NOMO-1 treated with DMSO at 0.1 percent for 48 hours (cell line): ENCODE data around the gene UNC93B1.

Source experiments
- DNase-seq: peaks from one replicate; lab custom pipeline; 2025; ENCODE audit not compliant: unreplicated experiment; lab: John Stamatoyannopoulos, UW

The UNC93B1 gene

DNA sequence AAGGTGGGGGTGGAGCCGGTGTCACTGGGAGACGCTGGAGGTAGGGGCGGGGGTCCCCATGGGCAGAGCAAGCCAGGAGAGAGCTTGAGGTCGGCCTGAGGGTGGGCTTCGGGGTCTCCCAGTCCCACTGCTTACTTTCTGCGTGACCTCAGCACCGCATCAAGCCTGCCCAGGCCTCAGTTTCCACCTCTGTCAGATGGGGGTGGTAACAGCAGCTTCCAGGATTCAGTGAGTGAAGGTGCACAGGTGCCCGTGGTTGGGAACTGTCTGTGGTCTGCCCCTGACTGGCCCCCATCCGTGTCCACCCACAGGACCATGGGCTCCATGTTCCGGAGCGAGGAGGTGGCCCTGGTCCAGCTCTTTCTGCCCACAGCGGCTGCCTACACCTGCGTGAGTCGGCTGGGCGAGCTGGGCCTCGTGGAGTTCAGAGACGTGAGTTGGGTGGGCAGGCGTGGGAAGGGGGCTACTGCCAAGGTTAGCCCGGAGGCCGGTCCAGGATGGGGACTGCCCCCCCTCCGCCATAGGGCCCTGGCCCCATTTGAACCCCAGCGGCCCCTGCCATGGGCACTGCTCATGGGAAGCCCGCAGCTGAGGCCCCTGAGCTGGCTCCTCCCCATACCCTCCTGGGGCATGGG, 37.2 kb upstream of the UNC93B1 start:
- no peak for DNase-seq

DNA sequence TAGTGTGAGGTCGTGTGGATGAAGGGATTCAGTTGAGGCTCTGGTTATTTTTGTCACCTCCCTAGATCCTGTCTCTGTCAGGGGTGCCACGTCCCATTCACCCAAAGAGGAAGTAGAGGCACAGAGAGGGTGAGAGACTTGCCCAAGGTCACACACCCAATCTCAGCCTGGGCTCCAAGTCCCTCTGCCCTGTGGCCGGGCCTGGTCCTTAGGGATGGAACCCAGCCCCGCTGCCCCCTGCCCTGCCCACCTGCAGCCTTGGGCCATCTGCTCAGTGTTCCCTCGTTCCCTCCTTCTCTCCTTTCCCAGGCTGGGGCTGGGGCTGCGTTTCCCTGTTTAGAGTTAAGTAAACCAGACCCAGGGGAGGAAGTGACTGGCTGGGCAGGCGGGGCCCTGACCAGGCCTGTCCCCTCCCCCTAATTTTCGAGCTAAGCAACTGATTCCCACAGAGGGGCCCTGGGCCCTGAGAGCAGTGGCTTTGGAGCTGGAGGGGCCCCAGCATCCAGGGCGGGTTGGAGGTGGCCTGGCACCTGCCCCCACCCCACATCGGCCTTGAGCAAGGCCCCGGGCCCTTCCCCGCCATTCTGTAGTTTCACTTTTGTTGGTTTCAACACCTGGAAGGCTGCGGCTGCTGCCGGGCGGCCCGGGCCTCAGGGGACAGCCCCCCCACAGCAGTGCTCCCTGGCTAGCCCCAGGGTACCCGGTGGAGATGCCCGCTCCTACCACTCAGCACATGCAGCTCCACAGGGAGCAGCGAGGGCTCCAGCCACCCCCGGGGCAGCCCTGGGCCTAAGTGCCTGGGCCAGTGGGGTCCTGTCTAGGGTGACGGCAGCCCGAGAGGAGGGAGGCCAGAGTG, 36.4 kb upstream of the UNC93B1 start:
- DNase-seq, result peak; percentile 74

DNA sequence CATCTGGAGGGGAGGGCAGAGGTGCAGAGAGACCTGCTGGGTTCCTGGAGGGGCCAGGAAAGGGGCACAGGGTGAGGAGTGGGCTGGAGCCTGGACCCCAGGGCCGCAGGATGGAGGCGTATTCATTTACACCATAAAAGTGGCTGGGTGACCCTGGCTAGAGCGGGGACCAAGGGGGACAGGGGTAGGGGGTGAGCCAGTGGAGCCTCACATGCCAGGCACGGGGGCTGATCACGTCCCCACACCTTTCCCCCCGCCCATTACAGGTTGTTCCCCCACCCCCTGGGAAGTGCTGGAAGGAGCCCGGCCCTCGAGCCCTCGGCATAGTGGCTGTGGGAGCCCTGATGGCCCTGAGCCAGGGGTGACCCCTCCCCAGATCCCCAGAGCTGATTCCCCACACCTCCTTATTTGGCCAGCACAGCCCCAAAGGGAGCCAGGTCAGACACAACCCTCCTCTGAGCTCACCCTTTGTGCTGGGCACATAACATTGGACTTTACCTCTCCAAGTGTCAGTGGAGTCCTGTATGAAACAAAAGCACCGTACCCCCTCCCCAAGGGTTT, 35.7 kb upstream of the UNC93B1 start:
- DNase-seq, result no peak

DNA sequence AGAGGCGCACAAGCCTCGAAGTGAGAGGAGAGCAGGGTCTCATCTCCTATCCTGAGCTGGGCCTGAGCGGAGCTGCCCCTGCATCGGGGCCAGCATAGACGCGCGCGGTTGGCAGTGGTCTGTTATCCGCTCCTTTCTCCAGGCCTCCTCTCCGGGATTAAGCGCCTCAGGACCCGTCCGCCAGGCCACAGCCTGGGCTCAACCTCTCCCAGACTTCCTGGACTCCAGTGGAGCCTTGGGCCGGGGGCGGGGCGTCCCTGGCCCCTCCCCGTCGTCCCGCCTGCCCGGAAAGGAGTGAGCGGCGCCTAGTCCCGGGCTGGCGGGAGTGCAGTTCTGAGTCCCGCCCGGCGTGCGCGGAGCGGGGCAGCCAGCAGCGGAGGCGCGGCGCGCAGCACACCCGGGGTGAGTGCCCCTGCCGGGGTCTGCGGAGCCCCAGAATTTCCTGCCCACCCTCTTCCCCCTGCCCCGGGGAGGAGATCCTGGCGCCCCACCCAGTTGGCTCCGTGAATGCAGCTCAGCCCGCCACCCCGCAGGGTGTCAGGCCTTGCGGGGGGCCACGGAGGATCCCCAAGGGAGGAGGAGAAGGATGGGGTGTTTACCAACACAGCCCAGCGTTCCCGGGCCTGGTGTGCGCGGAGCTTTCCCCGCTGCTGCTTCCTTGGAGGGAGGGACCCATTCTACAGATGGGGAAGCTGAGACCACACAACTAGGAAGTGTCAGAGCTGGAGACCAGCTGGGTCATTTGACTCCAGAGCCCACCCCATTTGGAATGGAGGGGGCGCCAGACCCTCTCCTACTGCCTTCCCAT, 35.0 kb upstream of the UNC93B1 start, which contains the start of gene TCIRG1:
TSS of gene TCIRG1 (plus strand) at position 308 of the 808 bp plus-strand sequence. CDS start 2,247 bp downstream, outside the sequence.
- DNase-seq, result peak; percentile 40

DNA sequence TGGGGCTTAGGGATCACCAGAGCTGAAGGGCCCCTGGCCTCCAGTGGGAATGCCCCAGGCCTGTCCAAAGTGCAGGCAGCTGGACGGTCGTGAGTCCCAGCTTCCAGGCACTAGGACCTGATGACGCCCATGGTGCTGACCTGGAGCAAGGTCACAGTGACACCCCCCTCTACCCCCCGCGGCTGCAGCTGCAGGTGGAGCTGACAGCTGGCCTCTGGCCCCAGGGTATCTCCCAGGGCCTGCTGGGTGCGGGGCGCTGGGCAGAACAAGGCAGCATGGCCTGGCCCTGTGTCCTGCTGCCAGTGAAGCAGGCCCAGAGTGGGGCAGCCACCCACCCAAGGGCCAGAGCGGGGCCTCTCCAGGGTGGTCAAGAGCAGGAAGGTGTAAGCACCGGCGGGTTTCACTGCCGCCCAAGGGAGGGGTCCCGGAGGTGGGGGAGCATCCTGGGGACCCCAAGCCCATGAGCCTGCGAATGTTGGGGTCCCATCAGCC, 34.4 kb upstream of the UNC93B1 start:
- DNase-seq, result no peak

DNA sequence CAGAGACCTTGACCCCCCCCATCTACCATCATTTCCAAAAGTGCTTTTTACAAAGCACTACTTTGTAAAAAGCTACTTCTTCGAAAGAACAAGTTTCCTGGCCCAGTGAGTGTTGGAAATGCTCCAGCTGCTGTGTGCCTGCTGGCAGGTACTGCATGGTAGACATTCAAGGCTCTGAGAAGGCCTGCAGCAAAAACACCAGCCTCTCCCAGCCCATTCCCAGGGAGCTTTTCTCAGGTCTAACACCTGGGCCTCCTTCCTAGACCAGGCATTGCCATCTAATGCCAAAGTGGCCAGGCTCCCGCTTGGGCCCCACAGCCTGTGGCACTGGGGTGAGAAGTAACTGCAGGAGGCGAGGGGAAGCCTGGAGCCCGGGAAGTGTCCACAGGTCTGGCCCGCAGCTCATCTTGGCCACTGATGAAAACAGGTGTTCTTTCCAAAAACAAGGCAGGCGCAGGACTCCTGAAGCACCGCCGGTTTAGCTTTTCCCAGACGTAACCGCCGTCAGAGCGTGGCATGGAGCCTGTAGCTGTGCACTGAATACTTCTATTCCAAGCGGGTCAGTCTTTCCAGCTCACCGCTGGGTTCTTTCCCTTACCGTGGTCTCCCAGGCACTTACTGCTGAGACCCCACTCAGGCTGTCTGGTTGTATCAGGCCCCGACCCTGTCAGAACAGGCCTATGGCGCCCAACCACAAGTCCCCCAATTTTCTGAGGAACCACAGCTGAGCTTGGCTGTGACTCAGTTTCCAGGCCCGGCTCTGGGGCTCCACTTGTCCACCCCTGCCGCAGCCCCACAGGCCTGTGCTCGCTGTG, 33.7 kb upstream of the UNC93B1 start:
- no peak for DNase-seq

DNA sequence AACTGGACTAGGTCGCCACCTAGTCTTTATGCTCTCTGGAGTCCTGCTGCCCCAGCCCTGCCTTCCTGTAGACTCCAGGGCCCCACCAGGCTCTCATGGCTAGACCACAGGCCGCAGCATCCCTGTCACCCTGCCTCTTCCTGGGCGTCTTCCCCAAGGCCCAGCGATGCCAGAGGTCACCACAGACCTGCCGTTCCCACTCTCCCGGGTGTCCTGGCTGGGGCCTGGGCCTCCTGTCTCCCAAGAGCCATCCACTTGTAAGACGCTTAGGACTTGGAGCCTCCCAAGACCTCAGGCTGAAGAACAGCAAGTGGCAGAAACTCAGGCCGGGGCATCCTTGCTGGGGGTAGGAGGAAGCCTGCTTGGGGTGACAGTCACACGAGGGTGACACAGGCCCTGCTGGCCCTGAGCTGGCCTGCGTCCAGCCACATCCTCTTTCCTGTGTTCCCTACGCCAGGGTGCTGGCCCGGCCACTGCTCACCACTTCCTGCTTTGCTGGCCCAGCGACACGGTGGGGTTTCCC, 32.9 kb upstream of the UNC93B1 start:
- peak; percentile 53 for DNase-seq

DNA sequence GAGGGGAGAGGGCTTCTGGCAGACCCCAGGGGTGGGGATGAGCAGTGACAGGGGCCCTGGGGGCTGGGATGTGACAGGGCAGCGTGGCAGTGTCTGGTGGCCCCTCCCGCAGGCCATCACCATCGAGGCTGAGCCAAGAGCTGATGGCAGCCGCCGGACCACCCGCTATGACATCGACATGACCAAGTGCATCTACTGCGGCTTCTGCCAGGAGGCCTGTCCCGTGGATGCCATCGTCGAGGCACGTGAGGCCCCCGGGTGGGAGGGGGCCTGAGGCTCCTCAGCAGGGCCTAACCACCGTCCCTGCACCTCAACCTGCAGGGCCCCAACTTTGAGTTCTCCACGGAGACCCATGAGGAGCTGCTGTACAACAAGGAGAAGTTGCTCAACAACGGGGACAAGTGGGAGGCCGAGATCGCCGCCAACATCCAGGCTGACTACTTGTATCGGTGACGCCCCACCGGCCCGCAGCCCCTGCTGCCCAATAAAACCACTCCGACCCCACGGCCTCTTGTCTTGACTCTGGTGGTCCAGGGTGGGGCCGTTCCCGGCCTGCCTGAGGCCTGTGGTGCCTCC, 32.3 kb upstream of the UNC93B1 start:
- DNase-seq, result peak; percentile 7

DNA sequence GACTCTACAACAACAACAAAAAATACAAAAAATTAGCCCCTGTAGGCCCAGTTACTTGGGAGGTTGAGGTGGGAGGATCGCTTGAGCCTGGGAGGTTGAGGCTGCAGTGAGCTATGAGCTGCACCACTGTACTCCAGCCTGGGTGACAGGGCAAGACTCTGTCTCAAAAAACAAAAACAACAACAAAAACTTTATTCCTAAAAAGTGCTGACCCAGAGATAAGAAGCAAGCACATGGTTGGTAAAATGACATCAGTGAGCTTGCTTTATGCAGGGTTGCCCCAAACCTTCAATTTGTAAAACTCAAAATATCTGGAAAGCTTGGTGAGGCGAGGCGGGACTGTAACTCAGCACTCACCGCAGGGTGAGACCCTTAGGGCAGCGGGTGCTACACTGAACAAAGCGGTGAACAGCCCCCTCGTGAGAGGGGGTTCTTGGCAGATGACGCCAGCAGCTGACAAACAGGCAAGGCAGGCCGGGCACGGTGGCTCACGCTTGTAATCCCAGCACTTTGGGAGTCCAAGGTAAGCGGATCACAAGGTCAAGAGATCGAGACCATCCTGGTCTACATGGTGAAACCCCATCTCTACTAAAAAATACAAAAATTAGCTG, 31.5 kb upstream of the UNC93B1 start:
- no peak for DNase-seq

DNA sequence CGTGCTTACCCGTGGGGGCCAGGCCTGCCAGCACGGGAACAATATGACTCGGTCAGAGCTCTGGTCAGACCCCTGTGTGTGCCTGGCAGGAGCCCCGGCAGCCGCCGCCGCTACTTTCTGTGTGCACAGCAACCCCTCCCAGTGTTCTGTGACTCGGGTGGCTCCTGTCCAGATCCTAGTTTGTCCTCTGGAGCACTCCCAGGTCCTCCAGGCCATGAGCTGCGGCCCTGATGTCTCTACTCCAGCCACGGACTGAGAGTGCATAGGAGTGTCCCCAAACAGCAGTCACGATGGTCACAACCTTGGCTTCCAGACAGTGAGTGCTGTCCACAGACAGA, 29.8 kb upstream of the UNC93B1 start:
- DNase-seq, result no peak

DNA sequence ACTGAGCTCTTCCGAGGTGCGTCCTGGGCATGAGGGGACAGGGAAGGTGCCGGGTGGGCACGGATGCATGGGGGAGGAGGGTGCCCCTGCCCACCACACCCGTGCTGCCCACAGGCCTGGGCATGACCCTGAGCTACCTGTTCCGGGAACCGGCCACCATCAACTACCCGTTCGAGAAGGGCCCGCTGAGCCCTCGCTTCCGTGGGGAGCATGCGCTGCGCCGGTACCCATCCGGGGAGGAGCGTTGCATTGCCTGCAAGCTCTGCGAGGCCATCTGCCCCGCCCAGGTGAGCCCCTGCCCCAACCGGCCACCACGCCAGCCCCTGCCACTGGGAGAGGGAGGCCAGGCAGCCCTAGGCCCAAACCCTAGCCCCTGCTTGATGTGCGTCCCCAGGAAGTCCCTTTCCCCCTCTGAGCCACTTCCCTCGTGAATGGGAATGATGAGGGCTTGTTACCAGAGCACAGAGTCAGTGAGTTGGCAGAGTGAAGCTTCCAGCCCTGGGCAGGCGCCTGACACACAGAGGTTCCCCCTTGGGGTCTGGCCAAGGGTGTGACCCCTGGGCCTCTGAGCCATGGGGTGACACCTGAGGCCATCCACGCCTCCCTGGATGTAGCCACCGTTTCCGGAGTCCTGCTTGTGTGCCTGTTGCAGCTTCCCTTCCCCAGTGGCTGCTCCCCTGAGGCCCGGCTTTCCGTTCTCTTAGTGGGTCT, 29.3 kb upstream of the UNC93B1 start:
- DNase-seq, result no peak

DNA sequence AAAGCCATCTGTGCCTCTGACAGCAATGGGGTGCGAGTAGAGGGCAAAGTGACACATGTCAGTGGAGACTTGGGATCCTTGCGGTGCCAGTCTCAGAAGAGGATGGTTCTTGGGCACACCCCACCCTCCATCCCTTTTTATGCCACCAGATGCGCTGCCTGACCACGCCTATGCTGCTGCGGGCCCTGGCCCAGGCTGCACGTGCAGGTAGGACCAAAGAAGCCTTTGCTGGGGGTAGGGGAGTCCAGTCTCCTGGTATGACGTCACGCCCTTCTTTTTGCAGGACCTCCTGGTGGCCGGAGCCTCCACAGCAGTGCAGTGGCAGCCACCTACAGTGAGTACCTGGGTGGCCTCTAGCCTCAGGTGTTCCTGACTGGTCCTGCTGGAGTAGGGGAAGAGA, 28.1 kb upstream of the UNC93B1 start:
- DNase-seq, result no peak

DNA sequence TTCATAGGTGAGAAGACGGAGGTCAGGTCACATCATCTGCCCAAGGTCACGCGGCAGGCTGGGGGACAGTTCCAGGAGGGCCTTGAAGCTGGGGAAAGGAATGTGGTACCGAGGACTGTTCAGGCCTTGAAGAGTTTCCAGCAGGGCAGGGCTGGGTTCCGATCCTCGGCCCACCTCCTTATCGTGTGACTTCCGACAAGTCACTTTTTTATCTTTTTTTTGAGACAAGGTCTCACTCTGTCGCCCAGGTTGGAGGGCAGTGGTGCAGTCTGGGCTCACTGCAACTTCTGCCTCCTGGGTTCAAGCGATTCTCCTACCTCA, 27.2 kb upstream of the UNC93B1 start:
- DNase-seq, result no peak

DNA sequence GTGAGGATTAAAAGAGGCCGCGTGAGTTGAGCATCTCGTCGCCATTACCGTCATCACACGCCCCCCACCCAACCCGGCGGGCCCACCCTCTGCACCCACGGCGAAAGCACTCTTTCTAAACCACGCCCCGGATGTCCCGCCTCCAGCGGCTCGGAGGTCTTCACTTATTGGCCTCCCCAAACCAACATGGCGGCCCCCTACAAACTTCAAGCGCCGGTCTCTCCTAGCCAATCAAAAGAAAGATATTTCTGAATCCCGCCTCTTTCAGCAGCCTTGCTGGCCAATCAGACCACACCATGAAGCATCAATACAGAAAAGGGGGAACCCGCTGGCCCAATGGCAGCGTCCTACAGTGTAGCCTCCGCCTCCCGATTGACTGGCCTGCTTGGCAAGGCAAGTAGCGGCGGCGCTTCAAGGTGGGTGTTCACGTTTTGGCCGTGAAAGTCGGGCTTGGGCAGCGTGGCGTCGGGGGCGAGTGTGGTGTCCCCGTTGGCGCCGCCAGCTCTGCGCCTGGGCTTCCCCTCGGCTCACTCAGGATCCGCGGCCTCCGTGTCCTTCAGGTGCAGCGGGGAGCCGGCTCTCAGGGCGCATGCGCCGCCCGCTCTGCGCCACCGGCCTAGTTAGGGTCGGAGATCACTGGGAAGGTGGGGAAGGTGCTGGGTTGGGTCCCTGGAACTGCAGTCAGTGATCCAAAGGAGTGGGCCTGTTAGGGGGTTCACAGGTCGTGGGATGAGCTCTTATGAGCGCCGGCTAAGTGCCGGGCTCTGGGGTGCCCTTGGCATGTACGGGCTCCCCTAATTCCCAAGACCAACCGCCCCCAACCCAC, 26.6 kb upstream of the UNC93B1 start, which contains the start of gene NDUFS8:
TSS of gene NDUFS8 (plus strand) at position 364 of the 826 bp plus-strand sequence. CDS start 1,471 bp downstream, outside the sequence.
- DNase-seq, result peak; percentile 99

DNA sequence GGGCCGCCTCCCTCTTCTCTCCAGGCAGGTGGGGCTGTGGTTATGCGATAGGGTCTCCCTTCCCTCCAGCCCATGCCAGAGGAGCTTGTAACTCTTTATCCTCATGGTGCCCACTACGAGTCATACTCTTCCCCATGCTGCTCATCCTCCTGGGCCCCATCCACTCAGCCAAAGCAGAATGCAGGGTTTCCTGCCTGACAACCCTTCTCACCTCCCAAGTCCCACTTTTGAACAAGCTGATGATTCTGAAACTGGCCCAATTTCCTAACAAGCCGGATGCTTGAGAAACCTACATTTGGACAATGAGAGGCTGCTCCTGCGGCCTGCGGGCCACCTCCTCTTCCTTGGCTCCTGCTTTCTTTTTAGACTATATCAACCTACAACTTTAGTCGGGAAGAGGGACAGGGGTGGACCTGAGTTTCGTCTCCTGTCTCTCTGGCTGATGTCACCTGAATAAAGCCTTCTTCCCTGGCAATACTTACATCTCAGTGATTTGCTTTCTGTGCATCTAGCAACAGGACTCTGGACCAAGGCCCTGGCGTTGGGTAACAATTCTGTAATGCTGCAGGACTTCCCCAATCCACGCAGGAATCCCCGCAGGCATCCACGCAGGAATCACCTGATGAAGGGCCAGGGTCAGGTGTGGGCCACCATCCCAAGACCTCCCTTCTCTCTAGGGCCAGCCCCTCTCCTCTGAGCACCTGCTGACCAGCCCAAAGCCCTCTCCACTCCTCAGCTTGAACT, 25.1 kb upstream of the UNC93B1 start:
- DNase-seq, result no peak

DNA sequence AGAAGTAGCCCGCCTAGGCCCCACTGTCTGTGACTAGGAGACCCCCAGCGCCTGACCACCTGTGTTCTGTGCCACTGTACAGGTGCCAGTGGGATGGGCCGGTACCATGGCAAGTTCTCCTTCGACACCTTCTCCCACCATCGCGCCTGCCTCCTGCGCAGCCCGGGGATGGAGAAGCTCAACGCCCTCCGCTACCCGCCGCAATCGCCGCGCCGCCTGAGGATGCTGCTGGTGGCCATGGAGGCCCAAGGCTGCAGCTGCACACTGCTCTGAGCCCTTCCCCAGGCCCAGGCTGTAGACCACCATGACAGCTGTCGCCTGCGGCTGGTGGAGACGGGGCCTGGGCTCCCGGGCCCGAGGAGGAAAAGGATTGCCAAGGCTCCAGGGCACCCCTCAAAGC, 23.8 kb upstream of the UNC93B1 start:
- DNase-seq, result no peak

DNA sequence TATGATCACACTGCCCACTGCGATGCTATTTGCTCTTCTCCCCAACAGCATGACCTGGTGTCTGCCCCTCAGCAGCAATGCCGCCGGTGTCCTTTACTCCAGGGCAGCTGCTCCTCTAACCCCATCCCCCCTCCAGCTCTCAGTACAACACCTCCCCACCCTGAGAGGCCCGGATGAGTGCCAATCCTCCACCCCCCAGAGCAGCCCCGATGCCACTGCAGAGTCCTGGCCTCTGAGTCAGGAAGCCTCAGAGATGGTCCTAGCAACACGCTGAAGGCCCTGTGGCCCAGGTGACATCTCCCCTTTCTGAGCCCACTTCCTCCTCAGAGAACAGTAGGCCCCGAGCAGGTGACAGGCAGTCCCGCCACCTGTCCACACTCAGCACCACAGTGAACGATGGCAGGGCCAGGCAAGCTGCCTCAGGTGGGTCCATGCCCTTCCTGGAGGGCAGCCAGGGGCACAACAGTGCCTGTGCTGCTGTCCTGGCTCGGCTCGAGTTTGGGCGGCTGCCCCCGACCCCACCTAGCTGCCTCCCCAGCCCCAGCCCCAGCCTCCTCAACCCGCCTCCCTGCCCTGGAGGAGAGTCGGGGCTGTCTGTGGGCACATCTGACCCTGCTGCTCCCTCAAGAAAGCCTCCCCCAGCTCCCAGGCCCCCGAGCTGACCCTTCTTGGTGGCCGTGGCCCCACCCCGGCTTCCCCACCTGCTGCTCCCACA, 22.7 kb upstream of the UNC93B1 start:
- no peak for DNase-seq
